Amniotic epithelial cell (primary cell): ENCODE data around the gene ZNF189.

Source experiments
- DNase-seq: peaks from one replicate; pipeline ENCODE4 v3.0.0-alpha.2; 2010; ENCODE audit warnings: low read depth

The ZNF189 gene

DNA sequence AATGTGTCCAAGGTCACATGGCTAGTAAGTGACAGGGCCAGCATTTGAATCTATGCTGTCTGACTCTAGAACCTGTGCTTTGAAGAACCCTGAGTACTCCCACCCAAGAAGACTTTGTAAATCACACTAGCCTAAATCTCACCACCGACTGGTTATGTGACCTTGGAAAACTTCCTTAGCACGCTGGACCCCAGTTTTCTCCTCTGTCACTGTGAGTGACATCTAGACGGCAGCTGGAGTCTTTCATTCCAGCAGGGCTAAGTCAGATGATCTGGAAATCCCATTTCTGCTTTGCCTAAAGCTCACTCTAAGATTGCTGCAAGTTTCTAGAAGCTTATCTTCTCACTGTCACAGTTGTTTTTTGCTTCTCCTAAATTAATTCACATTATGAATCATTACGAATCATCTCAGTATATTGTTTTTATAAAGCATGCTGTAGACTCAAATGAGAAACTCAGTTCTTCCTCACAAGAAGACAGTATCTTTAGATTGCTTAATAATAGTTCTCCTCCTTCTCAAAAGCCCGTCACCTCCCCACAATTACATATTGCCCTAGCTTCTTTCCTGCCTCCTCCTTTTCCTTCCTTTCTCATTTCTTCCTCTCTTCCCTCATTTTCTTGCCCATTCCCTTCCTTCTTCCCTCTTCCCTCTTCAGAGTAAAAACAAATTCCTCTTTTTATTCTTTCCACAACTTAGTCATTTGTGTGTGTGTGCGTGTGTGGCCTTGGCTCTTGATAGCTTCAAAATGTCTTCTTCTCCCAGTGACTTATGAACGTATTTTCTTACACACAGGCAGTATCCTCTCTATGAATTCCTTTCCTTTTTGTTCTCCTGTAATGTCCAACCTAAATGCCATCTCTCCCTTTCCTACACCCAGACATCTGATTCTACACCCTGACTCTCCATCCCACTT, 20.1 kb downstream of the ZNF189 start:
- DNase-seq = peak; percentile 58

DNA sequence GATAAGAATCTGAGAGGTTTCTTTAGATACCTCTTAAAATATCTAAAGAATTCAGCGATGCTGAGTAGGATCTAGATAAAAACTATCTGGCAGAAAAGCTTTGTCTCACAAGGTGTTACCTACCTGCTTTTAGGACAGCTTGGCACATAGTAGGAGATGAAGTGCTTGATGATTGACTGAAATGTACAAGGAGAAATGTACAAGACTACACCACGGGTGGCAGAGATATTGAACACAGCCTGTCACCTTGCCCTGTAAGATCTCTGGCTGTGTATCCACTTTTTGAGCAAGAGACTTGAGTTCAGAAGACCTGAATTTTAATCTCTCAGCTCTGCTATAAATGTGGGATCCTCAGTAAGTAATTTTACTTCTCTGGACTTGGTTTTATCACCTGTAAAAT, 21.2 kb downstream of the ZNF189 start:
- DNase-seq = no peak

DNA sequence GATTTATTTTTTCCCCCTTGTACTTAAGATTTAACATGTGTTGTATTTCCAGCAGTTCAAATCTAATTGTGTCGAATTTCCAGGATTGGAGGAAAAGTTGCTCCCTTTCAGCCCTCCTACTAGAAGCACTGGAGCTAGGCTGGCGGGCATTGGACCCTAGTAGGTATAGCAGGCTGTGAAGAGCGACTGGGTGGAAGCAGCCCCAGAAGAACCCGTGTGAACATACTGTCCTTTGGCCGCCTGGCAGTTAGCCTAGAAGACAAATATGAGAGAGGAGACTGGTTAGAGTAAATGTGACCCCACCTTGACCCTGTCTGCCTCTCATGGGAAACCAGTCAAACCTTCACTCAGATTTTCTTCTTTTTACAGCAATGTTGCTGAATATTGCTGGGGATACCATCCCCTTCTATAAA, 23.0 kb downstream of the ZNF189 start:
- no peak for DNase-seq

DNA sequence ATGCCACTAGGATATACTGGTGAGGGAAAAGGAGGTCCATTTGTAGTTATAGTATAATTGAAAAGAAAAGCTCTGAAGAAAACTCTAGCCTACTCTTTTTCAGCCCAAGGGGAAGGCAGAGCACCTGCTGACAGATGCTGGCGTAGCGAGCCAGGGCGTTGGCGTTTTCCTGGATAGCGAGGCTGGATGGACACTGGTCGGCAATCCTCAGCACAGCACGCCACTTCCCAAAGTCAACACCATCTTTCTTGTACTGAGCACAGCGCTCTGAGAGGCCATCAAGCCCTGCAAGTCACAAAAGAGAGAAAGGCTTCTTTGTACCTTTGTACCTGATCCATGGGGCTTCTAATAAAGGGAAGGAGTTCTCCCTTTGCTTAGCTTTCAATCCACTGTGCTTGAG, 28.7 kb downstream of the ZNF189 start:
- DNase-seq = no peak

DNA sequence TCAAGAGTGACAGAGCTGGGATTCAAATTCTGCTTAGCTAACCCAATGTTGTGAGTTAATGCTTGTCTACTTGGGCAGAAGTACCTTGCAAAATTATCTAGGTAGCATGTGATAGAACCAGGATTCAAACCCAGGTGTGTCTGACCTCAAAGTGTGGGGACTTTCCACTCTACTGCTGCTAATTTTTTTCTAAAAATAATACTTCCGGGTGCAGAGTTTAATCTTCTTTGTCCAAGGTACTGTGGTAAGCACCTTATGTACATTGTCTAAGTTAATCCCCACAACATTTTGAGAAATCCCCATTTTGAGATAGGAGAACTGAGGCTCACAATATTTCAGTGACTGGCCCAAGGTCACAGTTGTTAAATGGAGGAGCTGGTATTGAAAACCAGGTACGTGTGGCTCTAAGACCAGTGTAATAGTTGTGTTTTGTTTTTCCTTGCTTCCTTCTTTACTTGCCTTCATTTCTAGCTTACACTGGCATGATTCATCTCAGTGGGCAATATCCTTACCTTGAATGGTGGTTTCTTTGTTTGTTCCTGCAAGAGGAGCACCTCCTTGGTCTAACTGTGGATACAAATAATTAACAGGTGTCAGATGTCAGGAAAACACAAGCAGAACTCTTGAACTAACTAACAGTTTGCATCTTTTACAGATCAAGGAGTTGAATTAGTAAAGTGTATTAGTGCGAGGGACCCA, 29.5 kb downstream of the ZNF189 start:
- DNase-seq = no peak

DNA sequence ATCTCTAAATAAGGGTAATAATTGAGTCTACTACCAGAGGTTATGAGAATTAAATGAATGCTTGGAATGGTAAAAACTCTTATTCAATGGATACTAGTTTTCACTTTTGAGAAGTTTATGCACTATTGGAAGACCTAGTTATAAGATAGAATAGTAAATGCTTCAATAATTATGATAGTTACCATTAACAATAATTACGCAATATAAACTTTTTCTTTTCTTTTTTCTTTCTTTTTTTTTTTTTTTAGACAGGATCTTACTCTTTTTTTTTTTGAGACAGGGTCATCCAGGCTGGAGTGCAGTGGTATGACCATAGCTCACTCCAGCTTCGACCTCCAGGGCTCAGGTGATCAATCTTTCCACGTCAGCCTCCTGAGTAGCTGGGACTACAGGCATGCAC, 30.3 kb downstream of the ZNF189 start:
- DNase-seq = no peak

DNA sequence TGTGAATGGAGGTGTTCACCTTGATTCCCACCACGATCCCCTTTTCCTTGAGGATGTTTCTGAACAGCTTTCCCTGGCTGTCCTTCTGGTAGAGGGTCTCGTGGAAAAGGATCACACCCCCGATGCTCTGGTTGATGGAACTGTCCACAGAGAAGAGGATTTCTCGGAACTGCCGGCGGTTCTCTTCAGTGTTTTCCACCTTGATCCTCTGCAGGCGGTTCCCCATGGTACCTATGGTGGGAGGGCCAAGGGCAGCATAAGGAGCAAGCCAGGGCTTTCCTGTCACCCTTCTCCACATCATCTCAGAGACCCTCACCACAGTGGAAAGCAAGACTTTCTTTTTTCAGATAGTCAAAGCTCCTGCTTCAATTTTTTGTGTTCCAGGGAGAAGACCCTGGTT, 31.1 kb downstream of the ZNF189 start:
- DNase-seq = no peak

DNA sequence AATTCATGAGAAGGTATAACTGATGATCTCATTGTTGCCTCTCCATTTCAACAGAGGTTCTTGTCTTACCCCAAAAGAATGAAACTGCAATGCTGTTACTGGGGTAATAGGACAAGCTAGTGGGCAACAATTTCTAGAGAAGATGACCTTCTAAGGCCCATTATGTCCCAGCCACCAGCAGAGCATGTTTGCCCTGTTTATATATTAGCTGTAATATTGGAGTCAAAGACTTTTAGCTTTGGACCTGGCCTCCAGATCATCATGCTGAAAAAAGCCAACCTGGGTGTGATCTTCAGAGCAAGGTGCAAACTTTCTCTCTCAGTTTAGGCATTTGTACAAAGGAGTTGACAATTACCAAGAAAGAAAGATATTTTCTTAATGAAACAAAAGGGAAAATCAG, 33.5 kb downstream of the ZNF189 start:
- no peak for DNase-seq

DNA sequence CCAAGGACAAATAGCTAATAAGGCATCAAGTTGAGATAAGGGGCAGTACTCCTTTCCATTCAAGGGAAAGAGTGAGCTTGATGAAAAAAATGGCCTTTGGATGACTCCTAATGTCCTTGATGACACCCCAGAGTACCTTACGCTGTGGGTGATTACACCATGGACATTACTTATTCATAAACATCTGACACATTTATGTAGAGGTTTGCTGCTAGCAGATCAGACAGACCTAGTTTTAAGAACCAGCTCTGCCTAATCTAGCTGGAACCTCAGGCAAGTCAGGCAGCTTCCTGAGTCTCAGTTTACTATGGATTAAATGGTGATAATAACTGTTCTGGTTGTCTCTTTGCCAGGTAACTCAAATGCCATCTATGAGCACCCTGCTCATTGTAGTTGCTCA, 34.1 kb downstream of the ZNF189 start:
- DNase-seq = no peak

DNA sequence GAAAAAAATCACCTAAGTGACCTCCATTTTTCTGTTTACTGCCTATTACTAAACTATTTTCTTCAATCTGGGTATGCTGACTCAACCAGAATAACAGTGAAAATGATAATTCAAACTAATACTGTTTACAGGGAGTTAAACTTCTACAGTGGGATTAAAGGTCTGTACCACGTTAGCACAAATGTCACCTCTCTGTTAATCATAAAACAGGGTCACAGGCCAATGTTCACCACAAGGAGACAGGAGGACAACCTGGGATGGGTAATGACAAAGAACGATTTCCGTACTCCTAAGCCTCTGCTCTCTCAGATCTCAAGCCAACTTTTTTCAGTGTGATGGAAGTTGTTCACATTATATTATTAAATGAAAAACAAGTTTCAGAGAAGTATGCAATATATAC, 34.6 kb downstream of the ZNF189 start:
- DNase-seq = no peak

DNA sequence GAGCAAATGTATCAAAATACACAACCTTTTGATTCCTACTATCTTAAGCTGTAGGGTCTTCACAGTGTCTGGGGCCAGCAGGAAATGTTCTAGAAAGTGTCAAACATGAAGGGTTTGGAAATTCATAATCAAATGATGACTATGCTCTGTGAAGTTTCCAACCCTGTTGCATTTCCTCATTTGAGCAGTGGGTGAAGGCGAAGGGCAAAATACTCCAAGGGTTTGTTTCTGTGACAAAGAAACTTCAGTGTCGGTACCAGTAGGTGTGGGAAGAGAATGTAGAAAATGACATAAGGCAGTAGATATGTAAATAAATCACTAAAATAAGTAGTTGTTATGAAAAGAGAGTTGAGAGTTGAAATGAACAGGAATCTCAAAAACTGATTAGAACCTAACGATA, 36.3 kb downstream of the ZNF189 start:
- no peak for DNase-seq

DNA sequence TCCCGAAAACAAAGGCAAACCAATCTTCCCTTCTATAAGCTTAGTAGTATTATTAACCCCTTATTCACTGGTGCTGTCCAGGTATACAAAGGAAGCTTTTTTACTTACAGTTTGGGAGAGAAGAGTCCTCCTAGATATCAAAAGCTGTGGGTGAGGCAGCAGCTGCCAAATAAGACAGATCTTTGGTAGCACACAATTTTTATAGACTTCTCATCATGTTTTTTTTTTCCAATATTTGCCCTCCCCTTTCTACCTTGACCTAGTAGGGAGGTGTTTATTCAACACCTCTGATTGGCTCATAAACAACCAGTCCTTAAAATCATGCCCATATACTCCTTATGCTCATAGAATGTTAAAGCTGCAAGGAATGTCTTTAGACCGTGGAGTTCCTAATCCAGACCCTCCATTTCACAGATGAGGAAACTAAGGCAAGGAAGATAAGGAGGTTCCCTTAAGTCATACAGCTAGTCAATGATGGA, 37.0 kb downstream of the ZNF189 start, which contains the start of gene ALDOB:
ALDOB (minus strand) TSS at position 174 of the 479 bp plus-strand sequence. CDS start 4,887 bp downstream, outside the sequence.
- no peak for DNase-seq

DNA sequence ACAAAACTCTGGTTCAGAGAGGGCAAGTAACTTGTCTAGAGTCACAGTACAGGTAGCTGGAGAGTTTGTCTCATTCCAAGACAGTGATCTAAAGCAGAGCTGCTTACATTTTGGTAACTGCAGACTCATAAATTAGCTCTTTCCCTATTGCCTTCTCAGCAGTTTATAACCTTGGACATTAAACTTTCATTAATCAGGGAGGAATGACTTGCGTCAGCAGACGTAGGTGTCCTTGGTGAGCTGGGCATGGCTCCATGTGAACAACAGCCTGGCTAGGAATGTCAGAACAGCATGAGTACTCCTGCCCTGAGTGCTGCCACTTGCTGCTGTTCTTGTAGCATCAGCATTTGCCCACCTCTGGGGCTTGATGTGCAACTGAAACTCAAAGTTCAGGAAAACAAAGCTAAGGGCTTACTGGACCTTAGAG, 39.2 kb downstream of the ZNF189 start:
- DNase-seq = peak; percentile 17

DNA sequence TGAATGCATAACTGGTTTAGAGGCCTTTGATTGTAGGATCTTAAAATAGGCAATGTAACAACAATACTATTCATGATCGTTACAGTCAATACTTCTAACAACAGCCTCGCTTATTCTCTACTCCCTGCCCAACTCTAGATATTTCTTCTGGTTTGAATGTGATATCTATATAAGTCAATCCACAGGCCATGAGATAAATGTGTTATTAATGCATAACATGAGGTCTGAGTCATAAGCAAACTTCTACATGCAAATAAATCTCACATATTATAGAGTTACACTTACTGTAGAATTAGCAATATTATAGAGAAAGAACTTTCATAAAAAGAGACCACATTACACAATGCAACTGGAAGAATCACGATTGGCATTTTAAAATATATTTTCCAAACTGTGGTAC, 39.9 kb downstream of the ZNF189 start:
- no peak for DNase-seq

DNA sequence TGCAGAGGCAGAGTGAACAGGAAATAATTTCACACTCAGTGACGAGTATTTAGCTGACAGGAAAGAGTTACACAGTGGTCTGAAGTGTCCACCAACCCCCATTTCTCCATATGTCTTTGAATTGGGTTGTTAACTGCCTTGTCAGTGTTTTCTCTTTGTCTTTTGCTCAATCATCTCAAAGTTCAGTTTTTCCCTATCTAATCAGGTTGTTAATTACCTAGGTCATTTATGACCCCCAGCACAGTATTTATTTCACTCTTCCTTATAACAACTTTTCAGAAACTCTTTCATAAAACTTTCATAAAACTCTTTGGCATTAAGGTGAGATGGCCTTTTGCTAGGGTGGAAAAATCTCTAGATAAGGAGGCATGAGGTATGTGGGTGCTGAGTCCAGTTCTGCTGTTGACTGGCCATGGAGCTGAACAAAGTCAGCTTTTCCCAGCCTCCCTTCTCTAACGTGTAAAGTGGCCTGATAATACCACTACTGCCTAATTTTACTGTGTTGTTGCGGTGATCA, 42.1 kb downstream of the ZNF189 start:
- DNase-seq = no peak

DNA sequence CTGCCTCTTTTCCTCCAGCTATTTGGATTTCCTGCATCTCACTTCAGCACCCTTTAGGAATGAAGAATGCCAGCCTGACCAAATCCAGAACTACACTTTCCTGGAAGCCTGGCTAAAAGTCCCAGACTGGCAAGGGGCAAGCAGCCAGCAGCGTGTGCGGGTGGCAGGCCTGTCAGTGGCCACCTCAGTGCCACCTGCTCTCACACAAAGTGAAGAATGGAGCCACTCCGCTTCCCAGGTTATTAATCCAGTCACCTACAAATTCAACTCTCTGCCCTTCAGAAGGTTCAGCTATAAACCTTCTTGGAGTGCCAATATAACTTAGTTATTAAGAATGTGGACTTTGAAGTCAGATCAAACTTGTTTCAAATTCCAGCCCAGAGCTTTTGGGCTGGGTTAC, 43.7 kb downstream of the ZNF189 start:
- DNase-seq = no peak

DNA sequence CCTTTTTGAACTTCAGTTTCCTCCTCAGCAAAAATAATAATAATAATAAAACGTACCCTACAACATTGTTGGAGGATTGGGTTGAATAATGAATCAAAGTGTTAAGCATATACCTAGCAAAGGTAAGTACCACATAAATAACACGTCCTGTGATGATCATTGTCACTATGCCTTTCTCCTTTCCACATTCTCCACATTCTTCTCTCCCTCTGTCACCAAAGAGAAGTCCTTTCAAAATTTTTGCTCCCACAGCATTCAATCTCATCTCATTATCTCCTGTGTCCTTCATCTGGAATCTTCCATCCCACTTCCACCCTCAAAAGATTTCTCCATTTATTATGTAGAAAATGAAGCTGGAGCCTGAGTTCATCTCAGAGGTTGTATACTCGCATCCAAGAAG, 44.1 kb downstream of the ZNF189 start:
- no peak for DNase-seq

DNA sequence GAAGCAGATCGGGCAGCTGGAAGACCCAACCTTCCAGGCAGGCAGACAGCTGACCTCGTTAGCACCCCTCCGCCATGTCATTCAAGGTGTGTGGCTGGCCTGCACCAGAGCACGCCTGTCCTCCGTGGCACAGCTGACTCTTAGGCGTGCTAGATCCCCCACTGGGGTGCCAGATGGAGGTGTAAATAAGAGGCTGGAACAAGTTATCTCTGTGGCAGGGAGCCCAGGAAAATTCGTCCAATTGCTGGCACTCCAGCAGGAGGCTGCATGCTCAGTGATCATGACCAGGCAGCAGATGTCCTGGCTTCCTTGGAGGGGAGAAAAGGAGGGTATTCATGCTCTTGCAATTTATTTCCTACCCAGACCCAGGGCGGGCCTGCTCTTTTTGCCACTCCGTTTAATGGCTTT, 44.7 kb downstream of the ZNF189 start:
- DNase-seq = no peak

DNA sequence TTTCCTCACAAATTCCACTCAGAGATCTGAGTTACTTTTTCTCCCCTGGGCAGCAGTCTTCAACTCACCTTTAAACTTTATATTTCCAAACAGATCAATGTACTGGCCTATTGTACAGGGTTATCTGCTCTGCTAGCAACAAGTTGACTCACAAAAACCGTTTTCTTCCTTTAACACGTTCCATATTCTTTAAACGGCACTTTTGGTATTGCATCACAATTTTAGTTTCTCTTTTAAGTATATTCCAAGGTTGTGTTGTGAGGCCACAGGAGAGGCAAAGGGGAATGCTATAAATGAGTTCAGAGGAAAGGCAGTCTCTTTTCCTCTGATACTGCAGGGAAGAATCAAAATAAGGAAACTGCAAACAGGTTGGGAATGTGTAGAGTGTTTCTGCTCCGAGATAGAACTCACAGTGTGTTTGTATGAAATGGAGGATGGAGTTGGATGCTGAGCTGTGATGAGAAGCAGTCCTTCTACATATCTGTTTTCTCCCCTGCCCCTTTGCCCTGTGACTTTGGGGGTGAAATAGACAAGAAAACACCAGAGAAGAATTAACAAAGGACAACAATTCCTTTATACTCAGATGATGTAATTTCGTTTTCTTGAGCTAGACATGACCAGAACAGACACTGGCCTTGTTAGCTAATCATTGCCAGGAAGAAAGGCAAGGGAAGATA, 46.8 kb downstream of the ZNF189 start:
- peak; percentile 45 for DNase-seq

DNA sequence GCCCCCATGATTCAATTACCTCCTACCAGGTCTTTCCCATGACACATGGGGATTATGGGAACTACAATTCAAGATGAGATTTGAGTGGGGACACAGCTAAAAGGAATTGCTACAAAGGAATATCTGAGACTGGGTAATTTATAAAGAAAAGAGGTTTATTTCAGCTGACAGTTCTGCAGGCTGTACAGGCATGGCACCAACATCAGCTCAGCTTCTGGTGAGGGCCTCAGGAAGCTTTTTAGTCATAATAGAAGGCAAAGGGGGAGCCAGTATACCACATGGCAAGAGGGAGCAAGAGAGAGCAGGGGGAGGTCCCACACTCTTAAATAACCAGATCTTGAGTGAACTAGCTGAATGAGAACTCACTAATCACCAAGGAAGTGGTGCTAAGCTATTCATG, 48.1 kb downstream of the ZNF189 start:
- DNase-seq = no peak

DNA sequence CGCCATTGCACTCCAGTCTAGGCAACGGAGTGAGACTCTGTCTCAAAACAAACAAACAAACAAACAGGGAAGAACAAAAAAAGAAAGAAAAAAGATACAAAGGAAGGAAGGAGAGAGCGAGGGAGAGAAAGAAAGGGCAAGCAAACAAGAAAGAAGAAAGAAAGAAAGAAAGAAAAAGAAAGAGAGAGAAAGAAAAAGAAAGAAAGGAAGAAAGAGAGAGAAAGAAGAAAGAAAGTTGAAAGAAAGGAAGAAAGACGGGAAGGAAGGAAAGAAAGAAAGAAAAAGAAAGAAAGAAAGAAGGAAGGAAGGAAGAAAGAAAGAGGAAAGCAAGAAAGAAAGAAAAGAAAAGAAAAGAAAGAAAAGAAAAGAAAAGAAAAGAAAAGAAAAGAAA, 50.0 kb downstream of the ZNF189 start:
- DNase-seq = no peak

DNA sequence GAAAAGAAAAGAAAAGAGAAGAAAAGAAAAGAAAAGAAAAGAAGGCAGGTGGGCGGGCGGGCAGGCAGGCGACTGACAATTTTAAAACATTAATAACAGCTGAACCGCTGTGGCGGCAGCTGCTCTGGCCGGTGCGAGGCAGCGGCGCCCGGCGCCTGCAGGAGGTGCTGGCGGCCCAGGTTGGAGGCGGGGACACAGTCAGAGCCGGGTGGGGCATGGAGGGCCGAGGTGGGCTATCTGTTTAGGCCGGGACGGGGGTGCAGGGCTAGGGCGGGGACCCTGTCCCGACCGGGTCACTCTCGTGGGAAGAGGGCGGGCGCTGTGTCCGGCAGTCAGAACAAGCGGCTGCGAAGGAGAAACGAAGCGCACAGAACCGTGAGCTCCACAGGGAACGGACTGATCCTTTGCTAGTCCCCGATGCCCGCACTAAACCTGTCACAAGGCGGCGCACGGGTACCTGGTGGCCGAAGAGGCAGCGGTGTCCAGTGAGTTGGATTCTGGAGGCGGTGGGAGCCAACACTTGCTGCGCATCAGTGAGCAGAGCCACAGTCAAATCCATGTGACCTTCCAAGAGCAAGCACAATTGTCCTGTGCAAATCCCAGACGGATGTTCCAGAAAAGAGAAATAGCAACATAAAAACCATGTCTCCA, 50.5 kb downstream of the ZNF189 start:
- peak; percentile 26 for DNase-seq
